Upper lobe of left lung (tissue), 6 donors: ENCODE results near the gene CCNT2. TPM values are rescaled to one million over a fixed set of nuclear protein-coding genes. Genes with fewer than 3 reads are reported as not detected.

Experiments
- ATAC-seq, 2 donors: fragments of 200-7000 bp; cut with Tn5 transposase; one replicate each; pipeline ENCODE4 v1.9.1; 2022; ENCODE audit warnings: mild to moderate bottlenecking in 2 of 2, moderate library complexity in 2 of 2; ENCODE audit not compliant: low FRiP score in 2 of 2
- DNase-seq, 2 donors: peaks; one replicate each; pipeline ENCODE4 v3.0.0-alpha.2; 2019 to 2020
- H3K27ac ChIP-seq, 4 donors: fragments of 200-600 bp; sonication (generic); one replicate each; pipeline ENCODE4 v1.5.1; 2016 to 2019
- H3K27me3 ChIP-seq, 4 donors: fragments of 200-600 bp; sonication (generic); one replicate each; pipeline ENCODE4 v1.5.1; 2017 to 2019
- H3K36me3 ChIP-seq, 4 donors: fragments of 200-600 bp; sonication (generic); one replicate each; pipeline ENCODE4 v1.5.1; 2016 to 2019
- H3K4me1 ChIP-seq, 4 donors: fragments of 200-600 bp; sonication (generic); one replicate each; pipeline ENCODE4 v1.5.1; 2018 to 2019
- H3K4me3 ChIP-seq, 4 donors: fragments of 200-600 bp; sonication (generic); one replicate each; pipeline ENCODE4 v1.5.1; 2017 to 2019; ENCODE audit warnings: mild to moderate bottlenecking in 2 of 4, moderate library complexity in 1 of 4
- H3K9me3 ChIP-seq, 4 donors: fragments of 200-600 bp; sonication (generic); one replicate each; pipeline ENCODE4 v1.5.1; 2018 to 2019
- CTCF ChIP-seq, 6 experiments: fragments of 450-650 bp in 4 of 6; fragments of 200-600 bp in 2 of 6; sonication (generic) in 2 of 6; IDR thresholded peaks; one replicate each; pipeline ENCODE4 v1.5.1; 2016 to 2019; ENCODE audit warnings: antibody characterized with exemption in 6 of 6
- EP300 ChIP-seq, 4 donors: sonication (generic); formaldehyde crosslinking; IDR thresholded peaks; one replicate each; pipeline ENCODE4 v1.5.1; 2017; ENCODE audit warnings: antibody characterized with exemption in 4 of 4, control low read depth in 2 of 4
- POLR2A ChIP-seq, 4 donors: fragments of 450-650 bp; IDR thresholded peaks; one replicate each; pipeline ENCODE4 v1.5.1; 2016 to 2017; ENCODE audit warnings: antibody characterized with exemption in 4 of 4, mild to moderate bottlenecking in 2 of 4
- POLR2AphosphoS5 ChIP-seq, 2 donors: sonication (generic); formaldehyde crosslinking; IDR thresholded peaks; one replicate each; pipeline ENCODE4 v1.5.1; 2017; ENCODE audit warnings: antibody characterized with exemption in 2 of 2
- WGBS, 2 donors: methylation state at CpG; one replicate each; pipeline ENCODE4 v1.1.5; 2017 to 2018; 5-methylcytosine and 5-hydroxymethylcytosine counted together
- total RNA-seq, 6 donors: library from RNA; depleted of rRNA in 4 of 6; stranded (reverse); fragments of >200 nt in 4 of 6; gene quantifications; one replicate each; pipeline versions ENCODE4 v1.1.0 to v1.2.1, GENCODE V29; 2016 to 2021
- donor health status: DM: no; HTN: no; CAD: no; lungs with moderate emphysema.
- donor health status: DM: no; HTN: yes; CAD: no; lungs with severe emphysema.

CCNT2 gene
- total RNA-seq = 10 to 100 TPM; 15.9 to 56.9 (median 32.2) TPM

- H3K4me1 ChIP-seq = peaks cover 36 to 50% (median 42%) of the 10 kb centered on the region in 4 donors
- H3K9me3 ChIP-seq = no peaks in the 10 kb centered on the region
- peaks cover 0 to 3% (median 0%) of the 10 kb centered on the region in 4 donors for H3K36me3 ChIP-seq
- no peaks in the 10 kb centered on the region for H3K27me3 ChIP-seq
- peak within 1 kb of the TSS; percentile 96 to 100 (median 97) for H3K27ac ChIP-seq
- TF ChIP-seq CTCF (IDR thresholded peaks at IDR 0.05) = peak in 4 of 6 experiments; percentile 6 to 27 (median 16)
- peak in 1 of 4 donors; percentile 85 for TF ChIP-seq EP300 (IDR thresholded peaks at IDR 0.05)
- peak; percentile 86 to 98 for TF ChIP-seq POLR2AphosphoS5 (IDR thresholded peaks at IDR 0.05)
- peak in 2 of 4 donors; percentile 40 to 81 for TF ChIP-seq POLR2A (IDR thresholded peaks at IDR 0.05)
- ATAC-seq (peak; percentile 97 to 99), DNase-seq (peak; percentile 98 to 100)
- WGBS, 2 donors = 0 to 1% methylated on average over 58 to 83 of the region's 83 CpGs
- H3K4me3 ChIP-seq = peak within 1 kb of the TSS; percentile 61 to 95 (median 87)
Measured at GRCh38 chr2:134918526-134919340, at the start of gene CCNT2. TSS of gene CCNT2 (plus strand) at chr2:134918822. CDS start at chr2:134918855, 33 bp downstream.

- DNase-seq (peak in 1 of 2 donors; percentile 1), ATAC-seq (no peak)
- no peaks in the 10 kb centered on the region for H3K9me3 ChIP-seq
- no peaks in the 10 kb centered on the region for H3K4me1 ChIP-seq
- H3K4me3 ChIP-seq = no peak overlapping the region
- no peak overlapping the region for H3K27ac ChIP-seq
- 75 to 81% methylated on average over 7 to 8 of the region's 8 CpGs for WGBS, 2 donors
- no peaks in the 10 kb centered on the region for H3K36me3 ChIP-seq
- TF ChIP-seq CTCF (IDR thresholded peaks at IDR 0.05) (no peak), POLR2A (IDR thresholded peaks at IDR 0.05) (no peak), EP300 (IDR thresholded peaks at IDR 0.05) (no peak), POLR2AphosphoS5 (IDR thresholded peaks at IDR 0.05) (no peak)
- no peaks in the 10 kb centered on the region for H3K27me3 ChIP-seq
Measured at GRCh38 chr2:134869946-134870736, 48.5 kb upstream of the CCNT2 start.

GRCh38 chr2:134873152-134873551 is 45.5 kb upstream of the CCNT2 start:
- 94 to 100% methylated on average over 2 of the region's 2 CpGs for WGBS, 2 donors
- Histone ChIP-seq H3K4me1 (no peaks in the 10 kb centered on the region), H3K27ac (no peak overlapping the region), H3K36me3 (no peaks in the 10 kb centered on the region), H3K27me3 (no peaks in the 10 kb centered on the region), H3K9me3 (no peaks in the 10 kb centered on the region), H3K4me3 (no peak overlapping the region)
- TF ChIP-seq POLR2AphosphoS5 (IDR thresholded peaks at IDR 0.05) (no peak), CTCF (IDR thresholded peaks at IDR 0.05) (no peak)
- DNase-seq = no peak
- ATAC-seq = no peak

GRCh38 chr2:134875309-134875708 is 43.3 kb upstream of the CCNT2 start:
- no peak overlapping the region for H3K4me3 ChIP-seq
- H3K36me3 ChIP-seq = no peaks in the 10 kb centered on the region
- ATAC-seq (no peak), DNase-seq (no peak)
- TF ChIP-seq POLR2AphosphoS5 (IDR thresholded peaks at IDR 0.05) (no peak), EP300 (IDR thresholded peaks at IDR 0.05) (no peak), CTCF (IDR thresholded peaks at IDR 0.05) (no peak), POLR2A (IDR thresholded peaks at IDR 0.05) (no peak)
- H3K27me3 ChIP-seq = no peaks in the 10 kb centered on the region
- H3K9me3 ChIP-seq = peaks cover 0 to 4% (median 0%) of the 10 kb centered on the region in 4 donors
- no peak overlapping the region for H3K27ac ChIP-seq
- WGBS, 2 donors = 41 to 53% methylated on average over 1 of the region's 1 CpG
- no peaks in the 10 kb centered on the region for H3K4me1 ChIP-seq
